Kidney capillary endothelial cell (primary cell): ENCODE results near the gene POLR1A.

Source experiments
- DNase-seq: peaks from one replicate; pipeline ENCODE4 v3.0.0-alpha.2; 2018; ENCODE audit warnings: low spot score

Gene POLR1A

DNA sequence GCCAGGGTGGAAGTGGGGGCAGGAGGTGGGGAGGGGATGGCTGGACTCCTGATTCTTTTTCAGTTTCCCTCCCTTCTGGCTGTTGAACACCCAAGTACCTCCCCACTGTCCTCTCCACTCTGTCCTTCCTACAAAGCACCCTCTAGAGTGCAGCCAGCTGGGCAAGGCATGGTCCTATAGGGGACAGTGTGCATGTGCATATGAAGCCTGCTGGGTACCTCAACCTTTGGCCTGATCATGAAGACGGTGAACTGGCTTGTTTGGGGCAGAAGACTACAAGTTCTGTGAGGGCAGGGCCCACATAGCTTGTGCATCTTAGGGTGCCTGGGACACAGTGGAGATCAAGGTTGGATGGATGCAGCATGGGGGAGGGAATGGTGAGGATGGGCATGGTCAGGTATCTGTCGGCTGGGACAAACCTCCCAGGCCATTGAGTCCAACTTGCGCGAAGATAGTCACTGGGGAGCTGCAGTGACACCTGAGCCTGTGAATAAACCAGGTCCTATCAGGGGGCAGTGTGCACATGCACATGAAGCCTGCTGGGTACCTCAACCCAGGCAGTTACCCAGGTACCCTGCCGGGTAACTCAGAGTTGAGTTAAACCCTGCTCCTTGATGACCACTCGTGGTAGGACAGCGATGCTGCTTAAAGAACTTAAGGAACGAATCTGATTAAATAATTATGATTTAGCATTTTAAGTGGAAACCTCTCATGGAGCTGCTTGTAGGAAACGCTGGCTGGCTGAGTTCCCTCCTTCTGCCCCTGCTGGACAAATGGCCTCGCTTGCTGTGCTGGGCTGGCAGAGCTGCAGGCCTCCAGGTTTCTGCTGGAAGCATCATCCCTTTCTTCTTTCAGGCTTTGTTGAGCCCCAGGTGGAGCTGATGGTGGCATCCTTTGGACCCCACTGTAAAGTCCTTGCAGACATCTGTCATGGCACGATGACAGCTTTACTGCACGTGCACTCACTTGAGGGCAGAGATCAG, 84.0 kb downstream of the POLR1A start:
- no peak for DNase-seq

DNA sequence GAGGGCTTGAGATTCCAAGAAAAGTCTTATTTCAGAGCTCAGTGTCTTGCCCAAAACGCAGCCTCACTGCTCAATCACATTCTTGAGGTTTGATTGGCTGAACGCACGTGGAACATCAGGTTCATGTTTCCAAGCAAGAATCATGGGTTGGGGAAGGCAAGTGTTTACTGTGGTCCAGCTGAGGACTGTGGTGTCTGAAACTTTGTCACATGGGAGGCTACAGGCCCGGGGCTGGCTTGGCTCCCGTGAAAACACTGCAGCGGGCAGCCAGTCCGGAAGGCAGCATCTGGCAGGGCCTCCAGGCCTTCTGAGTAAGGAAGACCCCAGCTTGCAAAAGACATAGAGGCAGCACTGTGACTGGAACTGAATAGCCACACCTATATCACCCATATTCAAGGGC, 84.7 kb downstream of the POLR1A start:
- no peak for DNase-seq

DNA sequence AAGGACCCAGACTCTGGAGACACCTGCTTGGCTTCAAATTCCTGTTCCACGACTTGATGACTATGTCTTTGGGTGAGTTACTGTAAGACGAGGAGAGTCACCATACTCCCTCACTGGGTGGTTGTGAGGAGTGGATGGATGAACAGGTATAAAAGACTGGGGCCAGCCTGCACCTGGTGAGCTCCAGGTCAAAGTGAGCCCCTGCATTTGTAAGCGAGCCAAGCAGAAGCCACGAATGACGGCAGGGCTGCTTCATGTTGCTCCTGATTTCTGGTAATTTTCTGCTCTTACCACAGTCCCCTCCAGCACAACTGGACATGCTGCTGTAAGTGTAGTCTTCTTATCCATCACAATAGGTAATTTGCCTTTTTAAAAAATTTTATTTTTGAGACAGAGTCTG, 86.6 kb downstream of the POLR1A start:
- no peak for DNase-seq

GRCh38 chr2:86017901-86018896, 87.5 kb downstream of the POLR1A start:
- no peak for DNase-seq

GRCh38 chr2:86016581-86016980, 89.1 kb downstream of the POLR1A start:
- DNase-seq: no peak

GRCh38 chr2:86015699-86016098, 90.0 kb downstream of the POLR1A start:
- DNase-seq: no peak

DNA sequence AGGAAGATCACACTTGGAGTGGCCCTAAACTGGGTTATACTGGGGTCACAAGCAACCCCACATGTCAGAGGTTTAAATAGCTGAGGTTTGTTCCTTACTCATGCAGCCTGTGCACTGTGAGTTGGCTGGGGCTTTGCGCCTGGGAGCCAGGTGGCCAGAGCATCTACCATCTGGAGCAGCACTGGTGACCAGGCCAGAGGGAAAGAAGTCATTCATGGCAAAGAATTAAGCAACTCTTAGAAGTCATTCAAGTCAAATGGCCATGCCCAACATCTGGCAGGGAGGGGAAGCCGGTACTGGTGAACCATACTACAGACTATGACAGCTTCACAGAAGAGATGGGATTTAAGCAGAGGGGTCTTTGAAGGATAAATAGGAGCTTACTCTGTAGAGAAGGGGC, 90.7 kb downstream of the POLR1A start:
- no peak for DNase-seq

DNA sequence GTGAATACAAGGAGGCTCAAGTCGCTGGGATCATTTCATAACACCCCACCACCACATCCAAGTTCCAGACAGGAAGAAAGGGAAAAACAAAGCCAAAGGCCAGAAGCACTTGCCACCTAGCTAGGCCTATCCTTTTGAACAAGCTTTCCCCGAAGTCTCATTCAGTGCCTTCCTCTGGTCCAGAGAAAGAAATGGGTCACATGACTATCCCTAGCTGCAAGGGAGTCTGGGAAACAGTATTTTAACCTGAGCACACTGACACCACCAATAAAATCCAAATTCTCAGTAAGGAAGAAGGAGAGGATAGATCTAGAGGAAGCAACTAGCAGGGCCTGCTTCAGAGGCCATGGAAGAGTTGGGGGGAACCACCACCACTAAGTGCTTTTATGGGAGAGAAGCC, 91.2 kb downstream of the POLR1A start:
- no peak for DNase-seq

GRCh38 chr2:86012007-86012712, 93.5 kb downstream of the POLR1A start:
- no peak for DNase-seq

DNA sequence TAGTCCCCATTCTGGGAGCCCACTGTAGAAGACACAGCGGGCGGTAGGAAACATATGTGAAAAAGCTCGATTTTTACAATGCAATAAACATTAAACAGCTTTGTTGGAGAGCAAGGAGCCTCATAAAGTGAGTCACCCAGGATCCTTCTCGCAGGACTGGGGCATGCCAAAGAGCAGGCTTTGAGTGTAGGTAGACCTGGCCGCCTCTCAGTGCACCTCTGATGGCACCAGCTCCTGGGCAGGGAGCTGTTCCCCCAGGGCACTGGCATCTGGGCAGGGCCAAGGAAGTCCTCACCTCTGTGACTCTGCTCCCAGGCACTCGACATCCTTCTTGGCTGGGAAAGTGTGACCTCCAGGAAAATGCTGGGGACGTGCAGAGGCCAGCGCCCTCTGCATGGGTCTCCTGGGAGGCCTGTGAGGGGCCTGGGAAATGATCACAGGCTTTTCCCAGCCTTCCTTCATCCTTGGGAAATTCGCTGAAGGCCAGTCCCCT, 94.2 kb downstream of the POLR1A start:
- no peak for DNase-seq

DNA sequence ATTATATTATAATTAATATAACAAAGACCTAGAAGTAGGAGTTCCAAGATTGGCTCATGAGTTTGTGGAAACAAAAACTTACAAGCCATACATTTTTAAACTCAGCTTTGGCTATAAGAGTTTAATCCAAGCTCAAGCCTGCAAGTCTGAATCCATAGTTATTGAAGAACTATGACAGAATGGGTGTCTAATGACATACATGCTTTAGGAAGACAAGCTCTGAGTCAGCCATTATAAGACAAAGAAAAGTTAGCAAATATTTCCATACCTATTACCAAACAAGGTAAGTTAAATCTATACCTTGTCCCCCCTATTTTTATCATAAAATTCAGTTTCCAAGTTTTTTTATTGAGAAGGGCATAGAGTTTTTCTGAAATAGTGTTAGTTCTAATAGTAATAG, 95.6 kb downstream of the POLR1A start:
- DNase-seq: no peak

GRCh38 chr2:86006524-86006923, 99.2 kb downstream of the POLR1A start:
- DNase-seq: no peak

DNA sequence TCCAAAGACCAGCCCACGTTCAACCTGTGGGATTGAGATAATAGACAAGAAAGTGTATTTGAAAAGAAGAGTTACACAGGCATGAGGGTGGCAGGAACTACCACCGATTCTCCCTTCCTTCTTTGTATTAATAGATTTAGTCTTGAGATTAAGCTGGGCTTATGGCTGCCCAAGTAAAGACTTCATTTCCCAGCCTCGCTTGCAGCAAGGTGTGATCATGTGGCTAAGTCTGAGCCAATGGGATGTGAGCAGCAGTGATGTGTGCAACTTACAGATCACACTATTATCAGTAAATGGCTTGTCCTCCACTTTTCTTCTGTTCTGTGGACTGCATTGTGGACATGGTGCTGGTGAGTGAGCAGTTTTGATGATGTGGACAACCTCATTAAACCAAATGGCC, 101.7 kb downstream of the POLR1A start:
- no peak for DNase-seq

- DNase-seq: no peak
These were observed 102.6 kb downstream of the POLR1A start for GRCh38 chr2:86003104-86003503.

- no peak for DNase-seq
These were observed 103.3 kb downstream of the POLR1A start for GRCh38 chr2:86002375-86002774.

DNA sequence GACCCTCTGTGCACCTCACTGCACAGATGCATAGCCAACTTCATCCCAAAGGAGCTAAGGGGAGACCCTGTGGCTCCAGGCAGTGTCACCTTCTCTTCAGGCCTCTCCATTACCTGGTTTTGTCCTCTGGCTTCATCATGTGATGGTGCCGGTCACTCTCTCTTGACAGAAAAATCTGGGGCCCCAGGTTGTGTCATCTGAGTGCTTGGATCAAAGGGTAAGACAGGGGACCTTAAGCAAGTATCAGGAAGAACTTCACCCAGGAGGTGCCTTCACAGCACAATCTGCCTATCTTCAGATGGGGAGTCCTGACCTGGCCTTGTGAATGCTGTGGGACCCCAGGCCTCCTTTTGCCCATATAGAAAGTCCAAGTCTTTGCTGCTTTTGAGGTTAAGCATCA, 104.4 kb downstream of the POLR1A start:
- no peak for DNase-seq

GRCh38 chr2:86000938-86001312, 104.8 kb downstream of the POLR1A start:
- DNase-seq: no peak

GRCh38 chr2:86000131-86000937, 105.4 kb downstream of the POLR1A start:
- no peak for DNase-seq

DNA sequence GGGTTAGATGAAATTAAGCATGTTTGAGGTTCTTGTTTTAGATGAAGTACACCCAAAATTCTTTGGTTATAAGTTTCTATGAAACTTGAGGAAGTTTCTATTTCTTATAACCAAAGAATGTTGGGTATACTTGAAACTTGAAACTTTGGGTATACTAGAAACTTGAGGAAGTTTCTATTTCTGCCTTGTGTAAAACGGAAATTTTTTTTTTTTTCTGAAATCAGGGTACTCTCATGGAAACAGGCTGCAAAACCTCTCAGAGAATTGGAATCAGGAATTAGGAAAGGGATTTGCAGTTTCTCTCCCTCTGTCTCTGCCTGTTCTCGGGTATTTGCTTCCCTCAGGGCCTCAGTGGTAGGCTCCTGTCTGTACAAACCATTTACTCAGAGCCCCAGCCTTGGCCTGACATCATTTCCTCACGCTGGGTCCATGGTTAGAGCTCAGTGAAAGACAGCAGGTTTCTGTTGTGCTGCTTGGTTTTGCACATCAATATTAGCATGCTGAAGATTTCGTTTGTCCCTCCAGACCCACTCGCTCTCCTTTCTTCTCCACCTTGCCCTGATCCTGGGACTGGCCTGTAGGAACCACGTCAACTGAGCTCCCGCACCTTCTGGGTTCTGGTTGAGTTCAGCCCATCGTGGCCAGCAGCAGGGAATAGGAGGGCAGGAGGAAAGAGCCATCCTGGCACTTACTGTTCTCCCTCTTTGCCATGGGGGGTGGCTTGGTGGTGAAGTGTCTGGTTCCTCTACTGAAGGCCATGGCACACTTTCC, 106.4 kb downstream of the POLR1A start:
- DNase-seq: no peak
